Superior temporal gyrus (tissue), 1 donor: ENCODE results near the gene PPT2.
"Not testable (repeated sequence)": the region's sequence is repeated elsewhere in the genome, so short reads cannot be mapped to it uniquely, and the experiment has no call there.

Source experiments
- DNase-seq: peaks from one replicate; pipeline ENCODE4 v3.0.0-alpha.2; 2016; ENCODE audit errors: extremely low spot score

PPT2 gene

DNA sequence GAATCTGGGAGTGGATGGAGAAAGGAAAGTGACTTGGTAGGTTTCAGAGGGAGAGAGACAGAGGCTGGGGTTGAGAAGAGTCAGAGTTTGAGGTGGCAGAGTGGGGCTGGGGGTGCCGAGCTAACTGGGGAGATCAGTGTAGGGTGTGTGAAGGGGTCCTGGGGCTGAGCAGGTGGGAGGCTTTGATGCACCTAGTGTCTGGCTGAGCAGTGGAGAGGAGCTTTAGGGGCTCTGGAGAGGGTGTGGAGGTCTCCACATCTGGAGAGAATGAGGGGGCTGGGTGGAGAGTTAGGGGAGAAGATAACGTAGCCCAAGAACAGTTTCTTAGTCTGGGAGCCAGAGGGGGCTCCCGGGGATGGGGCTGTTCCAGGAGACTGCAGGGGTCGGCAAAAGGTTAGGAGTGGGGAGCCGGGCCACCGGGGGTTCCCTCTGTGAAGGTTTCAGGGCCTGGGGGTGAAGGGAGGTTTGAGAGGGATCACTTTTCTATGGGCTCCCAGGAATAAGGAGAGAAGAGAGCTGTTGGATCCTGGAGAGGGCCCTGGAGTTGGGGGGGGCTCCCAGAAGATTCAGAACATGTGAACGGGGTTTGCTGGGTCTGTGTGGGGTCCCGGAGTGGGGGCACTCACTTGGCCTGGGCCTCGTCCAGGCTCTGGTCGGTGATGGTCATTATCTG, 35.3 kb downstream of the PPT2 start:
- DNase-seq = no peak

DNA sequence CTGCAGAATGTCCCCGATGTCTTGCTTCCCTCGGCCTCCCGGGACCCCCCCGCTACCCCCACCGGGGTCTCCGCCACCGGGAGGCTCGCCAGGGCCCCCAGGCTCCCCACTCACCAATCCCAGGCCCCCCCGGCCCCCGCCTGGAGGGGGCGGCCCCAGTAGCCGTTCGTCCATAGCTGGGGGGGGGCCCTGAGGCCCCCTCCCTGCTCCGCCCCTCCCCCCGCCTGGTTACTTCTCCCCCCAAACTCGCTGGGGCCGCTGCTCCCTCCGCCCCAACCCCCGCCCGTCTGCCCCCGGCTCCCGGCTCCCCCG, 35.8 kb downstream of the PPT2 start:
- no peak for DNase-seq

DNA sequence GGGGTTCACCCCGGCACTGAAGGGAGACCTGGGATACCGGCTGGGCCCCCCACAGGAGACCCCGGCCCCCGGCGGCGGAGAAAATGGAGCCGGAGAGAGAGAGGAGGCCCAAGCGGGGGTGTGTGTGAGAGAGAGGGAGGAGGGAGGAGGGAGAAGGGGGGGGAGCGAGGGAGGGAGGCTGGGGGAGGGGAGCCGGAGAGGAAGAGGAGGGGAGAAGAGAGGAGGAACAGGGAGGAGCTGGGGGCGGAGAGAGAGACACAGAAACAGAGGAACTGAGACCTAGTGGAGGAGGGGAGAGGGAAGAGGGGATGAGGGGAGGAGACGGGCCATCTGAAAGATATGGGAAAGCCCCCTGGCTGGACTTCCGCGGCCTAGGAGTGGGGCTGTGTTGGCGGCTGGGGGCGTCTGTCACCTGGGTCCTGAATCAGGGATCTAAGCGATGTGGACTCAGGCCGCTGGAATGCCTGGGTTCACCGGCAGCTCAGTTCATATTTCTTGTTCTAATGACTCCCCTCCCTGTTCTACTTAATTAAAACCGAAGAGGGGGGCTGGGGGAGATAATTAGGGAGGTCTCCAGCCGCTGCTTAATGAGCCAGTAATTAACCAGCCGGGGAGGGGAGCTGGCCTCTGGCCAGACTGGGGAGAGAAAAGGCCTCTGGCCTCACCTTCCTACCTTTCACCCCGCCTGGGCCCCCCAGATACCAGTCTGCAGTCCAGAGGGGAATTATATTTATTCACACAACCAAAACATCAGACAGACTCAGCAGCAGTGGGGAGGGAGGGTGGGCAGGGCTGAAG, 36.3 kb downstream of the PPT2 start, which contains the start of gene PBX2:
TSS of gene PBX2 (minus strand) at position 149 of the 798 bp plus-strand sequence. CDS start 287 bp downstream, outside the sequence.
- peak; percentile 85 for DNase-seq

DNA sequence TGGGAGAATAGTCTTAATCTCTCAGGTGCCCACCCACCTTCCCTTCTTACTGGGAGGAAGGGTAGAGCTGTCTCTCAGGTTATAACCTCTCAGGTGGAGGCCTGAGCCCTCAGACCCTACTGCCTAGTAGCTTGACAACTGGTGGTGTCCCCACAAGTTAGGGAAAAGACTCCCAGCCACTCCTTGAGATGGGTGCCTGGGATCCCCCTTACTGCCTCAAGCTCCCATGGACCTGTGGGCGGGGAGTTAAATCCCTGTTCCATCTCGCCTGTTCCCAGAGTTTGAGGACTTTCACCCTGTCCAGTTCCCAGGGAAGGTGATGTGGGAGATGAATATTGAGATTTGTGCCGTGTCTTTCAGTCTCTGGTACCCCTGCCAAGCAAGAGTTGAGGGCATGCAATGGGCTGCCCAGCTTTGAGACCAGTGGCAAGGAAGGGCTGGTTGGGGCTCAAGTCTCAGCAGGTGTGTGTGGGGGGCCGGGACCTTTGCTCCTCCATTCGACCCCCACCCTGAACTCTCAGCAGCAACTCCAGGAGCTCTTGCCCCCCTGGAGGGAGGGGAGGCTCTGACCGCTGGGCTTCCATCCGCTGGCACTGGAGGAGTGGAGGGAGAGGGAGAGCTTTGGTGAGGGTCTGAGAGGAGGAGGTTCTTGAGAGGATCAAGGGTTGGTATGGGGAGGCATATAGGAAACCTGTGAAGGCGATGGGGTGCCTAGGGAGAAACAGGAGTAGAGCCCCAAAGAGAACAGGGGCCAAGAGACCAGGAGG, 37.2 kb downstream of the PPT2 start:
- DNase-seq = no peak

DNA sequence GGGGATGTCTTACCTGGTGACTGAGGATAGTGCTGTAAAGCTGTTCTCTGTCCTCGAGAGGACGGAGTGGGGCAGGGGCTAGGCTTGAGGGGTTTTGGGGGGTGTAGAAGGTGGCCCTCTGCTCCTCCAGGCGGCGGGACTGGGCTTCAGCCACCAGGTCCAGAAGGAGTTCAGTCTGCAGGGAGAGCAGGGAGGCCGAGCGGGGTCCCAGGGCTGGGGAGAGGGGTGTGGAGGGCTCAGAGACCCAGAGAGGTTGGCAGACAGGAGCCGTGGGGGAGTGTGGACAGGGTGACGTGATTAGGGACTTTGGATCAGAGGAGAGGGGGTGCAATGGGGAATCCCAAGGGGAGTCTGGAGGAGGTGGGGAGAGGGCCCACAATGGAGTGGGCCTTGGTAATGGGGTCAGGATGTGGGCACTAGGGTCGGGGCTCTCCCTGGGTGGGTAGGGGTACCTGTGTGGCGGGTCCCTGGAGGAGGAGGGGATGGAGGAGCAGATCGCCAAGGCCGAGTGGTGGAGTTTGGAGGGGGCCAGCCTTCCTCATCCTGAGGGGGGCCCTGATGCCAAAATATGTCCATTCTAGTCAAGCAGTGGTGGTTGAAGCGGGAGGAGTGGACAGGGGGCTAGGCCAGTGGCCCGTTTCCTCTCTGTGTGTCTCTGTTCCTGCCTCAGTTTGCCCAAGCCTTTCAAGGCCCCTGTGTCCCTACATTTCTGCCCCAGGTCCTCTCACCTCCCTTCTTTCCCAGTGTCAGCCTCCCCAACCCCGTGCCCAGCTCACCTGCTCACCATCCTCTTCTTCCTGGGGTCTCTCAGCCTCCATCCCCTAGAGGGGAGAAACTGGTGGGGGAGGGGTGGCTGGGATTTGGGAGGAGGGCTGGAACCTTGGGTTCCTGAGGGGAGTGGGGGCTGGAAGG, 38.0 kb downstream of the PPT2 start:
- DNase-seq = no peak

DNA sequence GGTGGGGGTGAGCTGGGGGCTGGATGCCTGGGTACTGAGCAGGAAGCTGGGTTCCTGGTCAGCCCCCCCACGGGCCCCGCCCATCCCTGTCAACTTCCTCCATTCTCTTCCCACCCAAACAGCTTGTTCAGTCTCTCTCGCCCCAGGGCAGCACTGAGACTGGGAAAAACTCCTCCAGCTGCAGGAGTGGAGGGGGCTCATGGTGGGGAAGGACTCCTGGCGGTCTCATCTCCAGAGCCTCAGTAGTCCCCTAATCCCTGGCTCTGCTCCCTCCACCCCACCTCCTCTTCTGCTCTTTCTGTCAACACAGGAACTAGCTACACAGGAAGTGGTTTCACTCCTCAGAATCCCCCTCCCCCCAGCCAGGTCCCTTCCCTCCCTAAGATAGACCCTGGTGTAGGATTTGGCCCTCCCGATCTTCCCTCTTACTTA, 38.7 kb downstream of the PPT2 start, which contains the start of gene GPSM3:
TSS of gene GPSM3 (minus strand) at position 36 of the 432 bp plus-strand sequence. CDS start 130 bp downstream, outside the sequence.
- DNase-seq = no peak

DNA sequence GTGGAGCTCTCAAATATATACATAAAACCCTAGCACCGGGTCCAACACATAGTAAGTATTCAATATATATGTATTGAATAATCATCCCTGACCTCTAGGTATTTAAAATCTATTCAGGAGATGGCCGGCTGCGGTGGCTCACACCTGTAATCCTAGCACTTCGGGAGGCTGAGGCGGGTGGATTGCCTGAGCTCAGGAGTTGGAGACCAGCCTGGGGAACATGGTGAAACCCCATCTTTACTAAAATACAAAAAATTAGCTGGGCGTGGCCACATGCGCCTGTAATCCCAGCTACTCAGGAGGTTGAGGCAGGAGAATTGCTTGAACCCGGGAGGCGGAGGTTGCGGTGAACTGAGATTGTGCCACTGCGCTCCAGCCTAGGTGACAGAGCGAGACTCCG, 39.2 kb downstream of the PPT2 start:
- not testable (repeated sequence) for DNase-seq

DNA sequence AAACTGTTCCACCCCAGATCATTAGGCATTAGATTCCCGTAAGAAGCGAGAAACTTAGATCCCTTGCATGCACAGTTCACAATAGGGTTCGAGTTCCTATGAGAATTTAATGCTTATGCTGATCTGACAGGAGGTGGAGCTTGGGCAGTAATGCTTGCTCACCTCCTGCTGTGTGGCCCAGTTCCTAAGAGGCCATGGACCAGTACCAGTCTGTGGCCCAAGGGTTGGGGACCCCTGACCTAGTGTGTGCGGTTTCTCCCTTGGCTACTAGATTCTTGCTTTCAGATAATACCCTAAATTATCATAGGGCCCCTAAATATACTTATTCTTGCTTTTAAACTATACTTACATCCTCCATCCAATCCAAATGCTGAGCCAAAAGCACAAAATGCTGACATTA, 40.4 kb downstream of the PPT2 start:
- DNase-seq = no peak

DNA sequence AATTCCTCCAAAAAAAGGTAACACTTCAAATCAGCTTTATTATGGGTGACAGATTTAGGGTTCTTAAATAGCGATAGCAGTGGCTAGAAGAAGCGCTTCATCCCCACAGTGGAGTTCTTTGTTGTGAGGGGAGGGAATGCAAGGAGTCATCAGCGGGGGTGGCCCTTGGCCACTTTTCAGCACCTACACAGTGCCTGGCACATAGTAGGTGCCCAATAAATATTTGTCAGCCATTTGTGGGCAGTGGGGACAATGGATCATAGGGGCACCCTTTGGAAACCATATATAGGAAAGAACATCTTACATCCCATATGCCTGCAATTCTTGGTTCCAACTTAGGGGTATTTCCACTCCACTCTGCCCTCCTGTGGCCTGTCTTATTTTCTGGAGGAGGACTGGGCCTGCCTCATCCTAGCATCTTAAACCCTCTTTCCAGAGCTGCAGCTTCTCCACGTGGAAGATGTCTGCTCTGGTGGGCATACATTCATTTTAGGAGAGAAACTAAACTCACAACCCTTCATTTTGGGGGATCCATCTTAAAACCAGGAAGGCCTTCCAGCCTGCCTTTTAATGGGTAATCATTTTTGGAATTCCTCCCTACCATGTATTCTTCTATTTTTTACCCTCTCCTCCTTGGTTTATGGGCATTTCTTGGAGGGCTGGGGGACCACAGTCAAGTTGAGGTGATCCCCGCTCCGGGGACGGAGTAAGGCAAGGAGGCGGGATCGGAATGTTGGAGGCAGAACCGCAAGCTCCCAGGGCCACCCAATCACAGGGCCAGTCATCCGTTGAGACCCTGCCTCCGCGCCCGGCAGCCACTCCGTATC, 41.1 kb downstream of the PPT2 start:
- no peak for DNase-seq

DNA sequence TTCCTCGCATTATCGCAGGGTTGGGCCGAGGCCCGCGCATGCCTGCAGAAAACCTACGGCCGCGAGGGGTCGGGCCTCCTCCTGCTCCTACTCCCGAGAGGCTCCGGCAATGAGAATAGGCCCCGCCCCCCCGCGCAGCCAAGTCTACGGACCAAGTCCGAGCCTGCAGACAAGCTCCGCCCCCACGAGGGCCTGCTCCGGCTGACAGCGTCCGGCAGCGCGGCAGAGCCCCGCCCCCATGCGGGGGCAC, 41.6 kb downstream of the PPT2 start:
- peak; percentile 98 for DNase-seq

DNA sequence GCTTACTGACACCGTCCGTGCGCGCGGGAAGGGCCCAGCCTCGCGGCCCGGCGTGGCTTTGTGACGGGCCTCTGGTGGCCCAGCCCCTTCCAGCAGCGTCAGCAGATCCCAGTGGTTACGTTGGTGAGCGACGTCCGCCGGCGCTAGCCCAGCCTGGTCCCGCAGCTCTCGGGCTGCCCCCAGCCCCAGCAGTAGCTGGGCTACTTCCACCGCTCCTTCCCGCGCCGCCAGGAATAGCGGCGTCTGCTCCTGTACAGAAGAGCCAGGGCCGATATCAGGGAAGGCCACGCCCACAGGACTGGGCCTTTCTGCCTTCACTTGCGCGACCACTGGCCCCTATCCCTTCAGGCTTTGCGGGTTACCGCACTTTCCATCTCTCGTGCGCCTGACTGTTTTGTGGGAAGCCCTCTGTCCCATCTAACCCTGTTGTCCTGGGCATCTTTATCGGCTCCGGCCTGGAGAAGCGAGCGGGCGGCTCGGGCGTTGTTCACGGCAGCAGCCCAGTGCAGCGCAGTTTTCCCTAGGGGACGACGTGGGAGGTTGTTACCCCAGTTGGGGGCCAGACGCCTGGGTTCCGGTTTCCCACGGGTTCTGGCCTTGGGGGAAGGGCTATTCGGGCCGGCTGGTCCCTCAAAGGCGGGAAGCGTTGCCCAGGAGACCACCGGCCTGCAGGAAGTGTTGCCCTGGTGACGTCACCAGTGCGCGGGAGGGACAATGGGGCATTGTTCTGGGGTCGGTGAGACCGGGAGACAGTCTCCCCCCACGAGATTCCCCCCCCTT, 42.2 kb downstream of the PPT2 start:
- DNase-seq = peak; percentile 95

DNA sequence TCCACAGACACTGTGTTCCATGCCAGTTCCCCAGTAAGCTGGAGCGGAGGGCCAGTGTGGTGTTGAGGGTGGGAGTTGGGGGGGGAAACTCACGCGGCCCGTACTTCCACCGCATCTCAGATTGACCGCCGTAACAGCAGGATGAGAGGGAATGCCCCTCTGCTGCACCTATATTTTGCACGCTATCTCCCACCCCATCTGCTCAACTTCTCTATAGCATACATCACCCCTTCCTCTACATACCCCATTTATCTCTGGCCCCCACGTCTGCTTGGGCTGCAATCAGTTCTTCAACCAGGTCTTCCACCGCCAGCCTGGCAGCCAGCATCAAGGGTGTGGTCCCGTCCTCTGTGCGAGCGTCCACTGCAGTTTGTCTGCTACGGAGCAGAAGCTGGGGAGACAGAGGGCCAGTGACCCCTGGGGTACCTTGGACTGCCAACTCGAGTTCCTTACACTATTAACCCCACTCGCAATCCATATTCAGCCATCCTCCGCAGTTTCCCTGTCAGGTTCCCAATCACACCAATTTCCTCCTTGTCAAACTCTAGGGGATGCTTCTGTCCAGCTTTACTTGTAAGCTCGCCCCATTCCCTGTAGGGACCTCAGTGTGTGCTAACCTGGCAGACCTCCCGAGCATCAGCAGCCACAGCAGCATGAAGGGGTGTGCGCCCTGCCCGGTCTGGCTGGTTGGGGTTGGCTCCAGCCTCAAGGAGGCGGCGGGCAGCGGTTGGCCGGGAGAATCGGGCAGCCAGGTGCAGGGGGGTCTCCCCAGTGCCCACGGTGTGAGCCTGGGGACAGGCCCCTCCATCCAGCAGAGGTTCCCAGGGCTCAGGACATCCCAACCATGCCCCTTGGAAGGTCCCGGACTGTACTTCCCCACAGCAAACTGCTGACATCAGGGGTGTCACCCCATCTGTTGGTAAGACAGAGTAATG, 43.0 kb downstream of the PPT2 start:
- DNase-seq = peak; percentile 48

DNA sequence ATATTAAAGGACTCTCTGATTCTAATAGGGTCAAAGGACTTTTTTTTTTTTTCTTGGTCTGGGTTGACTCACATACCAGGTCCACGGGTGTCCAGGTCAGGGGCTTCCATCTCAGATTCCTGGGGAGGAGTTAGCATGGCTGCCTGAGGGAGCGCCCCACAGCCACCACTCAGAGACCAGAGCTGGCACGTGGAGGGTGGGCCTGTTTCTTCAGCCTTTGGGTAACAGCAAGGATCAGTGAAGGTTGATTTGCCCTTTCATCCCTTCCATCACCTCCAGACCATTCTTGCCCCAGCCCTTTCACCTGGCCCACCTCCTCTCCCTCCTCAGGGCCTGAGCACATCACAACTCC, 44.4 kb downstream of the PPT2 start:
- DNase-seq = no peak

DNA sequence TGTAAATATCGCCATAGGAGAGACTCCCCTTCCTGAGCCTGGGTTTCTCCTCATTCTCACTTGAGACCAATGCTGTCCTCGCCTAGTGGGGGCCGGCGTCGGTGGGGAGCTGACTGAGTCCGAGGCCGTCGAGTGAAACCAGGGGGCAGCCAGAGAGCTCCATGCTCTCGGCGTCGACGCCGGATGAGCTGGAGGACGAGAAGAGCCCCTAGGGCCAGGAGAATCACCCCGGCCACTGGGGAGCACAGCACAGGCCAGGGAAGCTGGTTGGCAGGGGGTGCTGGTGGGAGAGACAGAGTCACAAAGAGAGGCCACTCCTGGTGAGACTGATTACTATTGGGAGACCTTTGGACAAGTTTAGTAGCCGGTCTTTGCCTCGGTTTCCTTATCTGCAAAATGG, 44.9 kb downstream of the PPT2 start:
- no peak for DNase-seq

DNA sequence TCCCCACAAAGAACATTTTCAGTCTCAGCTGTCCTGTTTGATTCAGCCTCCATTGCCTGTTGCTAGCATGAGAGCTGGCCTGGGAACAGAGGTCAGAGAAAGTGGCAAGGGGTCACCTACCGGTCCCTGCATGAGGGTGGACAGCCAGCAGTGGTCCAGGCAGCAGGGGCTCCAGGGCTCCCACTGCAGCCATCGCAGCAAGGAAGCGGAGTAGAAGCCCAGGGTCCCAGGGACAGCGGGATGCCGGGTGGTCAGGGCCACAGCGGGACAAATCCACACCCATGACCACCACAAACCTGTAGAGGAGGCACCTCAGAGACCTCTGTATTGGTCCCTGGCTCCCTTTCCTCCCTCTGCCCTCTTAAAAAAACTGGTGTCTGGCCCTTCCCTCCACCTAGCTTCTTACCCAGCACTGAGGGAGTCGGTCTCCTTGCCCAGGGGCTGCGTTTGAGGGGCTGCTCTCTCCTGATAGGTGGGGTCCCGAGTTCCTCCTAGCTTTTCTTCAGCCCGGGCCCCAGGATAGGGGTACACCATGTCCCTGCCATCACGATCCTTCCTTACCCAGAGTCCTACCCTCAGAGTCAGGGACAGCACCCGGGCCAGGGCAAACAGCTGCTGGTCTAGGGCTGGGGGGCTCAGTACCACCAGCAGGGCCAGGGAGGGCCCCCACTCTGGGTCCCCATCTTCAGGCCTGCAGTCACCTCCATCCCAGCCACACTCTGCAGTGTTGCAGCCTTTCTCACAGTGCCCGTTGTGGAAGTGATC, 47.0 kb downstream of the PPT2 start:
- DNase-seq = no peak

DNA sequence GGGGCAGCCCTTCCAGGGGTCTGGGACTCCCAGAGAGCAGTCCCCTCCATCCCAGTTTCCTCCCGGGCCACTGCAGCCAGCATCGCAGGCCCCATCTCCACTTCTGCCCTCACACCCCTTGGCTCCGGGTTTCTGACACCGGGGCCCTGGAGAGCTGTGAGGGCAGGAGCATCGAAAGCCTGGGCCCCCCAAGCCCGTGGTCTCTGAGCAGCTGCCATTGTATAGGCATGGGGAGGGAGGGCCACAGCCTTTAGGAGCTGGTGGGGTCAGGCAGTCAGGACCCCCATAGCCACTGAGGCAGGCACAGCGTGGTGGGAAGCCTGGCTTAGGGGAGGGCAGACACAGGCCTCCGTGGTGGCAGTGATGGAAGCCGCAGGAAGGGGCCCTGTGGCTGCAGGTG, 48.2 kb downstream of the PPT2 start:
- no peak for DNase-seq

DNA sequence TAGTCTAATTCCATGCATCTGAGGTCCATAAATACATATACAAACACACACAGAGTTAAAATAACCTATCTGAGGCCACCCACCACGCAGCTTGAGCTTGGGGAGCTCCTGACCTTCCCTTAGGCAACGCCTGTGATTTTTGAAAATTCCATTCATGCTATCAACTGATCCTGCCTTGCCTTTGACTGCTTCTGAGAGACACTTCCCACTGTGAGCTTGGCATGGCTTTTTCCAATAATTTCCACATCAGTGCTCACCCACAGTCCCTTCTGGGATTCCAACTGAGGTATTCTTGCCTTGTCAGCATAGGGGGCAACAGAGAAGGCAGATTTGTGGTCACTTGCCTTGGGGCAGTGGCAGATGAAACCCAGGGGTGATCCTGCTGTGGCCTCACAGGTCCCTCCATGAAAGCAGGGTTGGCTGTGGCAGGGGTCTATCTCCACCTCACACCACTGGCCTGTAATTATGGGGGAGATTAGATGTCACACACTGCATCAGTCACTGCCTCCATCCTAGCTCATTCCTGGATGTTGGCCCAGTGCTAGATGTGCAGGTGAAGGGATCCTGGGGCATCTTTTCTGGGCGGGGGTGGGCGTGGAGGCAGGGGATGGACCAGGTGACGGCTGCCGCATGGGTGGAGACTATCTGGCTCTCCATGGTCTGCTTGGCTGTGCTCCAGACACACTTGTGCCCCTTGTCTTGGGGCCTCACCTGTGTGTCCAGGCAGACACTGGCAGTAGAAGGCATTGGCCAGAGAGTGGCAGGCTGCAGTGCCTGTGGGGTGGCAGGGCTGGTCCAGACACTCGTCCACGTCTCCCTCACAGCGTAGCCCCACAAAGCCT, 49.7 kb downstream of the PPT2 start:
- DNase-seq = no peak
